Neural cell (in vitro differentiated cells): ENCODE measurements around the gene CFAP100. TPM values are rescaled to one million over a fixed set of nuclear protein-coding genes. Genes with fewer than 3 reads are reported as not detected.

Experiments
- H2AFZ ChIP-seq: fragments of 200-600, 300-800 bp; sonication (generic), shearing (Covaris generic); 2 replicates; pipeline ENCODE4 v1.6.0; 2014; ENCODE audit warnings: low read depth, mild to moderate bottlenecking, antibody characterized with exemption, low read length, moderate library complexity
- H3F3A ChIP-seq: fragments of 200-600 bp; shearing (Covaris generic); 2 replicates; pipeline ENCODE4 v1.6.1; 2016; ENCODE audit warnings: mild to moderate bottlenecking, moderate library complexity, mixed read lengths, antibody characterized with exemption, low read length; ENCODE audit not compliant: insufficient read depth, poor library complexity, severe bottlenecking
- H3K27ac ChIP-seq: fragments of 200-600, 300-800 bp; sonication (generic), shearing (Covaris generic); 2 replicates; pipeline ENCODE4 v1.5.1; 2014; ENCODE audit warnings: mild to moderate bottlenecking, low read length, moderate library complexity
- H3K27me3 ChIP-seq: fragments of 300-800, 200-600 bp; sonication (generic), shearing (Covaris generic); 2 replicates; pipeline ENCODE4 v1.6.0; 2014; ENCODE audit warnings: mild to moderate bottlenecking, low read depth, low read length, moderate library complexity; ENCODE audit not compliant: insufficient read depth
- H3K36me3 ChIP-seq: fragments of 300-800, 200-600 bp; sonication (generic), shearing (Covaris generic); 2 replicates; pipeline ENCODE4 v1.5.1; 2014; ENCODE audit warnings: mild to moderate bottlenecking, antibody characterized with exemption, low read length, moderate library complexity; ENCODE audit not compliant: insufficient read depth
- H3K4me2 ChIP-seq: fragments of 300-800, 200-600 bp; sonication (generic), shearing (Covaris generic); 2 replicates; pipeline ENCODE4 v1.6.0; 2014; ENCODE audit warnings: mild to moderate bottlenecking, low read length
- H3K4me3 ChIP-seq: fragments of 300-800, 200-600 bp; sonication (generic), shearing (Covaris generic); 2 replicates; pipeline ENCODE4 v1.5.1; 2014; ENCODE audit warnings: mild to moderate bottlenecking, low read length, moderate library complexity
- H3K79me2 ChIP-seq: fragments of 200-600 bp; shearing (Covaris generic); replicated peaks from 2 replicates; pipeline ENCODE4 v1.6.0; 2014; ENCODE audit warnings: mild to moderate bottlenecking, low read length, moderate library complexity; ENCODE audit not compliant: insufficient read depth
- H3K9ac ChIP-seq: fragments of 300-800, 200-600 bp; sonication (generic), shearing (Covaris generic); 2 replicates; pipeline ENCODE4 v1.6.1; 2016; ENCODE audit warnings: mild to moderate bottlenecking, low read length, mixed read lengths
- H3K9me2 ChIP-seq: fragments of 200-600 bp; shearing (Covaris generic); 2 replicates; pipeline ENCODE4 v1.6.1; 2016; ENCODE audit warnings: mild to moderate bottlenecking, low read length, mixed read lengths; ENCODE audit not compliant: insufficient read depth
- H3K9me3 ChIP-seq: fragments of 200-600, 300-800 bp; sonication (generic), shearing (Covaris generic); 2 replicates; pipeline ENCODE4 v1.6.1; 2016; ENCODE audit warnings: mild to moderate bottlenecking, mixed run types, low read length, moderate library complexity, mixed read lengths
- H4K20me1 ChIP-seq: fragments of 200-600 bp; shearing (Covaris generic); 2 replicates; pipeline ENCODE4 v1.6.1; 2016; ENCODE audit warnings: mild to moderate bottlenecking, mixed run types; ENCODE audit not compliant: insufficient read depth
- EP300 ChIP-seq: fragments of 450-650 bp; conservative IDR thresholded peaks from 2 replicates; pipeline ENCODE4 v1.6.1; 2014; ENCODE audit warnings: antibody characterized with exemption, mild to moderate bottlenecking, moderate library complexity; ENCODE audit not compliant: poor library complexity, severe bottlenecking
- EZH2 ChIP-seq: fragments of 200-600, 300-800 bp; shearing (Covaris generic), sonication (generic); IDR thresholded peaks from 2 replicates; pipeline ENCODE4 v1.6.1; 2014; ENCODE audit warnings: antibody characterized with exemption, low read length, borderline replicate concordance, mild to moderate bottlenecking; ENCODE audit not compliant: insufficient read depth, poor library complexity, severe bottlenecking
- MXI1 ChIP-seq: fragments of 450-650 bp; conservative IDR thresholded peaks from 2 replicates; pipeline ENCODE4 v1.6.1; 2014; ENCODE audit warnings: antibody characterized with exemption, mild to moderate bottlenecking; ENCODE audit not compliant: poor library complexity, severe bottlenecking
- POLR2AphosphoS5 ChIP-seq: IDR thresholded peaks from 2 replicates; pipeline ENCODE4 v1.6.1; 2012
- RAD21 ChIP-seq: fragments of 450-650 bp; conservative IDR thresholded peaks from 2 replicates; pipeline ENCODE4 v1.6.1; 2014; ENCODE audit warnings: antibody characterized with exemption, mild to moderate bottlenecking, moderate library complexity
- SMC3 ChIP-seq: fragments of 450-650 bp; conservative IDR thresholded peaks from 2 replicates; pipeline ENCODE4 v1.6.1; 2014; ENCODE audit warnings: antibody characterized with exemption, mild to moderate bottlenecking, moderate library complexity; ENCODE audit not compliant: poor library complexity
- TAF1 ChIP-seq: IDR thresholded peaks from 2 replicates; pipeline ENCODE4 v1.6.1; 2012; ENCODE audit warnings: low read depth
- polyA plus RNA-seq: library from polyadenylated mRNA; depleted of rRNA; stranded (reverse); fragments of >200 nt; gene quantifications from 2 replicates; pipeline ENCODE4 v1.2.3, GENCODE V29; 2014
- TF ChIP-seq, protein P1 (sequence below): IDR thresholded peaks from 2 replicates; pipeline ENCODE4 v1.6.1; 2012; ENCODE audit warnings: borderline replicate concordance
- TF ChIP-seq, protein P2 (sequence below): fragments of 450-650 bp; IDR thresholded peaks from 2 replicates; pipeline ENCODE4 v1.5.1; 2014; ENCODE audit warnings: antibody characterized with exemption, mild to moderate bottlenecking, moderate library complexity; ENCODE audit not compliant: poor library complexity, severe bottlenecking

CFAP100 gene
- polyA plus RNA-seq, 1 donor from 2014 or later: not detected

DNA sequence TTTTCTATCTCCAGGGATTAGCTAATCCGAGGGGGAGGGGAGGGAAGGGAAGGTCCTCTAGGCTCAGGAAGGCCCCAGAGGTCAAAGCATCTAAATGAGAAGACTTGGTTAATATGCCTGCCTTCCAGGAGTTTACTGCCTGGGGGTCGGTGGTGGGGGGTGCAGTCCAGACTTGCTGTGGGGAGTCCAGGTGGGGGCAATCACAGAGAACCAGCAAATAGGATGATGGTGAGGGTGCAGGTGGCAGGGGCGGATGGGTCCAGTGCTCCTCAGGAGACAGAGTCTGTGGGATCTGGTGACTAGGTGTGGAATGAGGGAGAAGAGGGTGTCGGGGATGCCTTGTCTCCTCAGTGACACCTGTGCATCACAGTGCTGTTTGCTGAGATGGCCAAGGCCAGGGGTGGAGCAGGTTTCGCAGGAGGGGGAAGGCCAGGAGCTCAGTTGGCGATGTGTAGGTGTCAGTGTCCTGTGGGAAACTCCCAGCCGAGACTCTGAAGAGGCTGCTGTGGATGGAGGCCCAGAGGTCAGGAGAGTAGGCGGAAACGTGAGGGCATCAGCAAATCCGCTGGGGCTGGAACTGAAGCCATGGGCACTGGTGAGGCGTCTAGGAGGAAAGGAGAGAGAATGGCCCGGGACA lies 8.1 kb downstream of the CFAP100 start:
- H4K20me1 ChIP-seq: no peaks in the 10 kb centered on the region
- no peaks in the 10 kb centered on the region for H3K36me3 ChIP-seq
- no peaks in the 10 kb centered on the region for H3K9me2 ChIP-seq
- no peaks in the 10 kb centered on the region for H3F3A ChIP-seq
- H2AFZ ChIP-seq: no peak overlapping the region
- TF ChIP-seq EZH2: no peak
- TF ChIP-seq, protein P1, sequence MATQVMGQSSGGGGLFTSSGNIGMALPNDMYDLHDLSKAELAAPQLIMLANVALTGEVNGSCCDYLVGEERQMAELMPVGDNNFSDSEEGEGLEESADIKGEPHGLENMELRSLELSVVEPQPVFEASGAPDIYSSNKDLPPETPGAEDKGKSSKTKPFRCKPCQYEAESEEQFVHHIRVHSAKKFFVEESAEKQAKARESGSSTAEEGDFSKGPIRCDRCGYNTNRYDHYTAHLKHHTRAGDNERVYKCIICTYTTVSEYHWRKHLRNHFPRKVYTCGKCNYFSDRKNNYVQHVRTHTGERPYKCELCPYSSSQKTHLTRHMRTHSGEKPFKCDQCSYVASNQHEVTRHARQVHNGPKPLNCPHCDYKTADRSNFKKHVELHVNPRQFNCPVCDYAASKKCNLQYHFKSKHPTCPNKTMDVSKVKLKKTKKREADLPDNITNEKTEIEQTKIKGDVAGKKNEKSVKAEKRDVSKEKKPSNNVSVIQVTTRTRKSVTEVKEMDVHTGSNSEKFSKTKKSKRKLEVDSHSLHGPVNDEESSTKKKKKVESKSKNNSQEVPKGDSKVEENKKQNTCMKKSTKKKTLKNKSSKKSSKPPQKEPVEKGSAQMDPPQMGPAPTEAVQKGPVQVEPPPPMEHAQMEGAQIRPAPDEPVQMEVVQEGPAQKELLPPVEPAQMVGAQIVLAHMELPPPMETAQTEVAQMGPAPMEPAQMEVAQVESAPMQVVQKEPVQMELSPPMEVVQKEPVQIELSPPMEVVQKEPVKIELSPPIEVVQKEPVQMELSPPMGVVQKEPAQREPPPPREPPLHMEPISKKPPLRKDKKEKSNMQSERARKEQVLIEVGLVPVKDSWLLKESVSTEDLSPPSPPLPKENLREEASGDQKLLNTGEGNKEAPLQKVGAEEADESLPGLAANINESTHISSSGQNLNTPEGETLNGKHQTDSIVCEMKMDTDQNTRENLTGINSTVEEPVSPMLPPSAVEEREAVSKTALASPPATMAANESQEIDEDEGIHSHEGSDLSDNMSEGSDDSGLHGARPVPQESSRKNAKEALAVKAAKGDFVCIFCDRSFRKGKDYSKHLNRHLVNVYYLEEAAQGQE: no peak
- no peak for TF ChIP-seq MXI1
- TF ChIP-seq RAD21: no peak
- TF ChIP-seq, protein P2, sequence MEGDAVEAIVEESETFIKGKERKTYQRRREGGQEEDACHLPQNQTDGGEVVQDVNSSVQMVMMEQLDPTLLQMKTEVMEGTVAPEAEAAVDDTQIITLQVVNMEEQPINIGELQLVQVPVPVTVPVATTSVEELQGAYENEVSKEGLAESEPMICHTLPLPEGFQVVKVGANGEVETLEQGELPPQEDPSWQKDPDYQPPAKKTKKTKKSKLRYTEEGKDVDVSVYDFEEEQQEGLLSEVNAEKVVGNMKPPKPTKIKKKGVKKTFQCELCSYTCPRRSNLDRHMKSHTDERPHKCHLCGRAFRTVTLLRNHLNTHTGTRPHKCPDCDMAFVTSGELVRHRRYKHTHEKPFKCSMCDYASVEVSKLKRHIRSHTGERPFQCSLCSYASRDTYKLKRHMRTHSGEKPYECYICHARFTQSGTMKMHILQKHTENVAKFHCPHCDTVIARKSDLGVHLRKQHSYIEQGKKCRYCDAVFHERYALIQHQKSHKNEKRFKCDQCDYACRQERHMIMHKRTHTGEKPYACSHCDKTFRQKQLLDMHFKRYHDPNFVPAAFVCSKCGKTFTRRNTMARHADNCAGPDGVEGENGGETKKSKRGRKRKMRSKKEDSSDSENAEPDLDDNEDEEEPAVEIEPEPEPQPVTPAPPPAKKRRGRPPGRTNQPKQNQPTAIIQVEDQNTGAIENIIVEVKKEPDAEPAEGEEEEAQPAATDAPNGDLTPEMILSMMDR: no peak
- TF ChIP-seq TAF1: no peak
- TF ChIP-seq SMC3: no peak
- TF ChIP-seq POLR2AphosphoS5: no peak
- no peak for TF ChIP-seq EP300
- H3K9ac ChIP-seq: no peak overlapping the region
- H3K27me3 ChIP-seq: no peaks in the 10 kb centered on the region
- H3K9me3 ChIP-seq: no peaks in the 10 kb centered on the region
- no peak overlapping the region for H3K4me2 ChIP-seq
- no peak overlapping the region for H3K27ac ChIP-seq
- no peak overlapping the region for H3K4me3 ChIP-seq
- no peaks in the 10 kb centered on the region for H3K79me2 ChIP-seq

DNA sequence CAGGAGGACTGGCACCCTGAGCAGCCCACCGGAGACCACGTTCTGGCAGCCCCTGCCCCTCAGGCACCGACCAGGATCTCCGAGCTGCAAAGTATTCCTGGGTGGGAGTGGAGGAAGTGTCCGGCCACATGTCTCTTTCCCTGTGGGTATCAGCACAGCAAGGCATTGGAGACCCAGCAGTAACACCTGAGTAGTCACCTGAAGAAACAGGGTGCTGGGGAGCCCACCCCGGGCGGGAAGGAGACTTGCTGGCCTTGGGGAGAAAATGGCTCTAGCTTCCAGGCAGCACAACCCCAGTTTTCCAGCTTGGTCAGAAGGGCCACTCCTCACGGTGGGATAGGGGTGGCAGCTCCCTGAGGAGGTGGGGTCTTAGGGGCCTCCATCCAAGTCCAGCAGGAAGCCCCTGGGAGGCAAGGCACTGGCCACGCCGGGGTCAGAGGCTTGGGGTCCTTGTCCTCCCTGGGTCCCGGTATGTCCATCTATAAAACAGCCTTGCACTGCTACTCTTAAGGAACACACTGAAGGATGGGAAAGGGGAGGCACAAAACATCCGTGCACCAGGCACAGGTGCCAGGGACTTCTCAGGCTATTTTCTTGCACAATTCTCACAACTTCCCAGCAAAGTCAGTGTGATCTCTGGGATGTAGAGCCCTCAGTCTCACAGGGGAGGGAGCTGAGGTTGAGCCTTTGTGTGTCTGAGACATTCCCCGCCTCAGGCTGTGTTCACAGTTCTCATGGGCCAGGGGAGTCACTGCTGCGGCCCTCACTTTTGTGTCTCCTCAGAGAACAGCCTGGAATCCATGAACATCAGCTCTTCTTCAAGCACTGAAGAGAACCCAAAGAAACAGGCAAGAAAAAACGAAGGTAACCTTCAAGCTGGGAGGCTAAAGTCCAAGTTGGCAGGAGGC lies 11.9 kb downstream of the CFAP100 start:
- Histone ChIP-seq H3K4me2 (no peak overlapping the region), H3K9me3 (no peaks in the 10 kb centered on the region), H3K27me3 (no peaks in the 10 kb centered on the region), H3K4me3 (no peak overlapping the region), H3K9ac (no peak overlapping the region), H3K79me2 (no peaks in the 10 kb centered on the region), H3K27ac (no peak overlapping the region), H3K36me3 (no peaks in the 10 kb centered on the region), H4K20me1 (no peaks in the 10 kb centered on the region), H2AFZ (no peak overlapping the region), H3K9me2 (no peaks in the 10 kb centered on the region), H3F3A (no peaks in the 10 kb centered on the region)
- TF ChIP-seq POLR2AphosphoS5 (no peak), RAD21 (no peak), EZH2 (no peak), MXI1 (no peak), EP300 (no peak), TAF1 (no peak)
